ENCODE data around the gene CTR9. TPM values are rescaled to one million over a fixed set of nuclear protein-coding genes. Genes with fewer than 3 reads are reported as not detected.

Gene CTR9
- total RNA-seq, 1 experiment from 2014 or later, result 32.7 TPM

GRCh38 chr11:10786451-10786850 lies 35.4 kb downstream of the CTR9 start:
- no peak for DNase-seq (ENCODE audit: low spot score)
- TF ChIP-seq RORB (CRISPR knock-in tag; IDR thresholded peaks at IDR 0.05), result no peak
- no peak for TF ChIP-seq ZNF232 (CRISPR knock-in tag; IDR thresholded peaks at IDR 0.05)
- no peak for TF ChIP-seq ZNF317 (CRISPR knock-in tag; IDR thresholded peaks at IDR 0.05; ENCODE audit: borderline replicate concordance, low read depth)
- no peak for TF ChIP-seq PREB (CRISPR knock-in tag; IDR thresholded peaks at IDR 0.05; ENCODE audit: borderline replicate concordance)
- no peak for TF ChIP-seq SP1 (CRISPR knock-in tag; conservative IDR thresholded peaks at IDR 0.05)
- no peak for TF ChIP-seq CTCF (IDR thresholded peaks at IDR 0.05)
- TF ChIP-seq HMGXB4 (CRISPR knock-in tag; IDR thresholded peaks at IDR 0.05), result no peak
- no peak for ATAC-seq
- no peak overlapping the region for H3K27ac Mint-ChIP-seq
- no peaks in the 10 kb centered on the region; the same call in 1 of the 2 replicates for H3K27me3 Mint-ChIP-seq (ENCODE audit: low read depth)
- H3K4me1 Mint-ChIP-seq, result peaks cover 11% of the 10 kb centered on the region
- H3K36me3 Mint-ChIP-seq, result no peaks in the 10 kb centered on the region
- ChIA-PET CTCF (interaction anchor here (0.6 to 1.6 kb wide), 3 partner anchors 16 to 275 kb away, joined by 3 to 8 read pairs (median 4); no protein-coding TSS in a partner anchor), POLR2A (interaction anchor here (0.6 kb wide), 1 partner anchor 966 kb away, joined by 4 read pairs; no protein-coding TSS in a partner anchor)
- no peak overlapping the region for H3K4me3 Mint-ChIP-seq
- H3K9me3 Mint-ChIP-seq, result no peaks in the 10 kb centered on the region

GRCh38 chr11:10792385-10793068 lies 41.5 kb downstream of the CTR9 start:
- ATAC-seq (peak; percentile 93), DNase-seq (ENCODE audit: low spot score) (peak; percentile 98)
- Mint-ChIP-seq H3K9me3 (no peaks in the 10 kb centered on the region), H3K4me1 (peaks cover 4% of the 10 kb centered on the region), H3K4me3 (peak overlapping the region; percentile 27; the same call in 1 of the 2 replicates), H3K27ac (no peak overlapping the region), H3K36me3 (peaks cover 14% of the 10 kb centered on the region), H3K27me3 (ENCODE audit: low read depth) (peaks cover 3% of the 10 kb centered on the region; the same call in 1 of the 2 replicates)
- CTCF ChIA-PET, result interaction anchor here (0.6 to 3.0 kb wide), 40 partner anchors 8 to 995 kb away, joined by 3 to 50 read pairs (median 5); partner anchors contain the start of genes EIF4G2 and ZBED5
- POLR2A ChIA-PET, result interaction anchor here (0.6 to 2.8 kb wide), 5 partner anchors 17 to 448 kb away, joined by 3 to 25 read pairs (median 3); partner anchors contain the start of gene EIF4G2
- TF ChIP-seq JAZF1 (CRISPR knock-in tag; IDR thresholded peaks at IDR 0.05), result no peak
- no peak for TF ChIP-seq E2F5 (CRISPR knock-in tag; IDR thresholded peaks at IDR 0.05)
- TF ChIP-seq NR3C1 (CRISPR knock-in tag; conservative IDR thresholded peaks at IDR 0.05; ENCODE audit: low read depth), result no peak
- TF ChIP-seq TEAD1 (CRISPR knock-in tag; IDR thresholded peaks at IDR 0.05), result peak; percentile 84; the same call in 1 of the 2 replicates
- TF ChIP-seq ZNF512 (CRISPR knock-in tag; IDR thresholded peaks at IDR 0.05; ENCODE audit: borderline replicate concordance), result no peak
- TF ChIP-seq NFE2L1 (CRISPR knock-in tag; IDR thresholded peaks at IDR 0.05), result no peak
- TF ChIP-seq ARID4B (CRISPR knock-in tag; IDR thresholded peaks at IDR 0.05; ENCODE audit: borderline replicate concordance), result peak; percentile 78; the same call in 1 of the 2 replicates
- TF ChIP-seq PRDM15 (CRISPR knock-in tag; IDR thresholded peaks at IDR 0.05), result 0 out of 2 replicates have a peak, but pooled peaks have one; percentile 36
- peak; percentile 83 for TF ChIP-seq MAX (CRISPR knock-in tag; IDR thresholded peaks at IDR 0.05)
